OCI-LY1 (cell line): ENCODE data around the gene ID2.

Source experiments
- H2AFZ ChIP-seq: fragments of 200-600 bp; sonication (generic), shearing (Covaris generic); 2 replicates; pipeline ENCODE4 v1.6.0; 2014; ENCODE audit warnings: antibody characterized with exemption, mild to moderate bottlenecking, low read length
- H3F3A ChIP-seq: fragments of 200-600 bp; sonication (generic), shearing (Covaris generic); 2 replicates; pipeline ENCODE4 v1.6.0; 2014; ENCODE audit warnings: mild to moderate bottlenecking, antibody characterized with exemption, low read length, moderate library complexity; ENCODE audit not compliant: insufficient read depth
- H3K27ac ChIP-seq: fragments of 200-600 bp; sonication (generic); 2 replicates; pipeline ENCODE4 v1.5.1; 2014; ENCODE audit warnings: low read length, mixed run types, mild to moderate bottlenecking, low read depth; ENCODE audit not compliant: poor library complexity, severe bottlenecking
- H3K27me3 ChIP-seq: fragments of 200-600 bp; sonication (generic); 2 replicates; pipeline ENCODE4 v1.6.0; 2014; ENCODE audit warnings: antibody characterized with exemption, mild to moderate bottlenecking, low read length, moderate library complexity; ENCODE audit not compliant: insufficient read depth
- H3K36me3 ChIP-seq: fragments of 200-600 bp; sonication (generic); 2 replicates; pipeline ENCODE4 v1.6.1; 2014; ENCODE audit warnings: mild to moderate bottlenecking, antibody characterized with exemption, low read length, moderate library complexity, mixed read lengths; ENCODE audit not compliant: insufficient read depth
- H3K4me1 ChIP-seq: fragments of 200-600 bp; sonication (generic); 2 replicates; pipeline ENCODE4 v1.5.1; 2014; ENCODE audit warnings: mild to moderate bottlenecking, low read length, moderate library complexity; ENCODE audit not compliant: insufficient read depth, severe bottlenecking
- H3K4me2 ChIP-seq: fragments of 200-600 bp; sonication (generic), shearing (Covaris generic); 2 replicates; pipeline ENCODE4 v1.6.1; 2014; ENCODE audit warnings: low read length
- H3K4me3 ChIP-seq: fragments of 200-600 bp; sonication (generic); 2 replicates; pipeline ENCODE4 v1.5.1; 2014; ENCODE audit warnings: low read length, low read depth, mild to moderate bottlenecking, mixed read lengths; ENCODE audit not compliant: poor library complexity, severe bottlenecking
- H3K79me2 ChIP-seq: fragments of 200-600 bp; shearing (Covaris generic); 2 replicates; pipeline ENCODE4 v1.6.1; 2016; ENCODE audit warnings: mixed run types, low read length, mixed read lengths; ENCODE audit not compliant: insufficient read depth
- H3K9ac ChIP-seq: fragments of 200-600 bp; sonication (generic), shearing (Covaris generic); 2 replicates; pipeline ENCODE4 v1.6.1; 2014; ENCODE audit warnings: mild to moderate bottlenecking, low read length, mixed read lengths
- H3K9me2 ChIP-seq: fragments of 200-600 bp; sonication (generic), shearing (Covaris generic); 2 replicates; pipeline ENCODE4 v1.6.1; 2014; ENCODE audit warnings: low read depth, mild to moderate bottlenecking, low read length, mixed read lengths
- H3K9me3 ChIP-seq: fragments of 200-600 bp; shearing (Covaris generic); 2 replicates; pipeline ENCODE4 v1.6.1; 2014; ENCODE audit warnings: low read length, mixed read lengths
- H4K20me1 ChIP-seq: fragments of 200-600 bp; sonication (generic), shearing (Covaris generic); 2 replicates; pipeline ENCODE4 v1.6.0; 2016; ENCODE audit warnings: mild to moderate bottlenecking, low read length; ENCODE audit not compliant: insufficient read depth
- CTCF ChIP-seq: fragments of 200-600 bp; sonication (generic), shearing (Covaris generic); IDR thresholded peaks from 2 replicates; pipeline ENCODE4 v1.5.1; 2017; ENCODE audit warnings: mild to moderate bottlenecking, antibody characterized with exemption, low read length, moderate library complexity, mixed read lengths
- EZH2 ChIP-seq: fragments of 200-600 bp; sonication (generic), shearing (Covaris generic); IDR thresholded peaks from 2 replicates; pipeline ENCODE4 v1.8.0; 2017; ENCODE audit warnings: borderline replicate concordance, mixed run types, mild to moderate bottlenecking, antibody characterized with exemption, low read length, moderate library complexity, mixed read lengths

Gene ID2

GRCh38 chr2:8680822-8681760 lies 765 bp upstream of the ID2 start:
- Histone ChIP-seq H2AFZ (no peak overlapping the region), H3K9ac (peak overlapping the region; percentile 81), H3K27ac (peak overlapping the region; percentile 96), H4K20me1 (no peaks in the 10 kb centered on the region), H3K36me3 (peaks cover 23% of the 10 kb centered on the region), H3F3A (peaks cover 5% of the 10 kb centered on the region; the same call in 1 of the 2 replicates), H3K9me2 (no peaks in the 10 kb centered on the region), H3K9me3 (no peaks in the 10 kb centered on the region), H3K4me2 (peak overlapping the region; percentile 94), H3K4me1 (peaks cover 44% of the 10 kb centered on the region), H3K79me2 (peaks cover 21% of the 10 kb centered on the region), H3K4me3 (peak overlapping the region; percentile 72), H3K27me3 (no peaks in the 10 kb centered on the region)
- no peak for TF ChIP-seq EZH2
- TF ChIP-seq CTCF = no peak; the same call in 1 of the 2 replicates

GRCh38 chr2:8682719-8683667 lies 1.1 kb downstream of the ID2 start:
- Histone ChIP-seq H3K27me3 (no peaks in the 10 kb centered on the region), H3F3A (peaks cover 5% of the 10 kb centered on the region; the same call in 1 of the 2 replicates), H3K36me3 (peaks cover 23% of the 10 kb centered on the region), H3K4me3 (peak overlapping the region; percentile 89), H4K20me1 (no peaks in the 10 kb centered on the region), H3K27ac (peak overlapping the region; percentile 89), H3K4me2 (peak overlapping the region; percentile 83), H2AFZ (no peak overlapping the region), H3K9me2 (no peaks in the 10 kb centered on the region), H3K9ac (peak overlapping the region; percentile 87), H3K9me3 (no peaks in the 10 kb centered on the region), H3K79me2 (peaks cover 21% of the 10 kb centered on the region), H3K4me1 (peaks cover 42% of the 10 kb centered on the region)
- TF ChIP-seq CTCF (no peak), EZH2 (no peak)

GRCh38 chr2:8684540-8684877 lies 2.7 kb downstream of the ID2 start:
- peak overlapping the region; percentile 89 for H3K4me3 ChIP-seq
- H3K9ac ChIP-seq = peak overlapping the region; percentile 87

More at GRCh38 chr2:8684540-8684877, 2.7 kb downstream of the ID2 start:
- H3K27ac ChIP-seq = peak overlapping the region; percentile 89
- no peaks in the 10 kb centered on the region for H3K9me2 ChIP-seq
- H3K79me2 ChIP-seq = peaks cover 21% of the 10 kb centered on the region
- no peak for TF ChIP-seq CTCF
- TF ChIP-seq EZH2 = no peak
- peaks cover 35% of the 10 kb centered on the region for H3K4me1 ChIP-seq
- H3K36me3 ChIP-seq = peaks cover 23% of the 10 kb centered on the region
- H3K27me3 ChIP-seq = no peaks in the 10 kb centered on the region; the same call in 1 of the 2 replicates
- H3K4me2 ChIP-seq = peak overlapping the region; percentile 83
- no peaks in the 10 kb centered on the region for H4K20me1 ChIP-seq
- H3K9me3 ChIP-seq = no peaks in the 10 kb centered on the region
- no peak overlapping the region for H2AFZ ChIP-seq
- peaks cover 5% of the 10 kb centered on the region; the same call in 1 of the 2 replicates for H3F3A ChIP-seq
